ENCODE results near the gene HEATR1. TPM values are rescaled to one million over a fixed set of nuclear protein-coding genes. Genes with fewer than 3 reads are reported as not detected.

HEATR1 gene
- total and polyA plus RNA-seq, 3 experiments from 2014 or later: 14.2 to 106 (median 101) TPM

DNA sequence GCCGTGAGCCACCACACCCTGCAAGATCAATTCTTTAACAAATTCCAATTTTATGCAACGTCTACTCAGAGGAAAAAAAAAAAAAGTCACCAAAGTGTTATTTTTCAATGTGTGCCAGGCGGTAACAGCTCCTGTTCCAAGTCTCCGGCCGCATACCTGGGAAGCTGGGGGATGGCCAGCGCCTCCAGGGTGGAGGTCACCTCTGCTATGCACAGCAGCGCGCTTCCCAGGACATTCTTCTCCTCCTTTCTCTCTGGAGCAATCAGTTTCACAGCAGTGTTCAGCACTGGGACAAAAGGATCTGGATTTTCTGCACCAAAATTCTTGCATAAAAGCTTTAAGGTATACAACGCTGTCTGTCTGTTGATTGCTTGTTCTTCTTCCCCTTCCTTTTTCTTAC lies 46.2 kb downstream of the HEATR1 start:
- peaks cover 56% of the 10 kb centered on the region for H3K36me3 ChIP-seq (ENCODE audit: insufficient read depth, low read length)
- H3K4me1 ChIP-seq (ENCODE audit: insufficient read depth, low read length): no peaks in the 10 kb centered on the region
- peaks cover 6 to 91% (median 35%) of the 10 kb centered on the region in 3 donors for H3K36me3 Mint-ChIP-seq
- no peaks in the 10 kb centered on the region for H3K27me3 ChIP-seq (ENCODE audit: insufficient read depth, low read length, poor library complexity, severe bottlenecking)
- H3K4me3 Mint-ChIP-seq: no peak overlapping the region
- peak overlapping the region in 2 of 8 donors; percentile 33 to 84 for H3K27ac Mint-ChIP-seq
- no peak overlapping the region for H3K27ac ChIP-seq (ENCODE audit: low read depth, low read length)
- POLR2A ChIA-PET: no interaction called here
- H3K4me3 ChIP-seq (ENCODE audit: low read length): no peak overlapping the region
- H3K9me3 Mint-ChIP-seq: no peaks in the 10 kb centered on the region
- CTCF ChIA-PET: interaction anchor here (1.4 kb wide), 1 partner anchor 8 kb away, joined by 4 read pairs; no protein-coding TSS in a partner anchor
- H3K9me3 ChIP-seq (ENCODE audit: low read length): no peaks in the 10 kb centered on the region
- no peaks in the 10 kb centered on the region for H3K27me3 Mint-ChIP-seq
- no peaks in the 10 kb centered on the region for H3K4me1 Mint-ChIP-seq
- DNase-seq: no peak

DNA sequence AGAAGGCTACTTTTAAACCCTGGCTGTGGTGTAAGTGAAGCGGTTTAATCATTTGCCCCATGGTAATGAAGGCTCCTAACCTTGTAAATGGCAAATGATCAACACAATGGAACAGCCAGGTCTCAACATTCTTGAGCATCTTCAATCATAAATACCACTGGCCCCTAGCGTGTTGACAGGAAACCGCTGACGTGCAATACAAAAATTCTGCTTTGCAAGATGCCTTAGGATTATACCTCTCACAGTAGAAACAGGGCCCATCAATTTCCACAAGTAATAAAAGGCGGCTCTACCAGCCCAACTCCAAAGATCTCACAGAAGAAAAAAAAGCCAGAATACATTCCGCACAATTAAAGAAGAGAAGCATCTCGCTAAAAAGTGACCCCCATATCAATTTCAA lies 47.7 kb downstream of the HEATR1 start:
- H3K9me3 Mint-ChIP-seq: no peaks in the 10 kb centered on the region
- peaks cover 6 to 90% (median 35%) of the 10 kb centered on the region in 3 donors for H3K36me3 Mint-ChIP-seq
- Histone ChIP-seq H3K4me3 (ENCODE audit: low read length) (no peak overlapping the region), H3K9me3 (ENCODE audit: low read length) (no peaks in the 10 kb centered on the region), H3K4me1 (ENCODE audit: insufficient read depth, low read length) (no peaks in the 10 kb centered on the region), H3K27me3 (ENCODE audit: insufficient read depth, low read length, poor library complexity, severe bottlenecking) (no peaks in the 10 kb centered on the region), H3K27ac (ENCODE audit: low read depth, low read length) (no peak overlapping the region), H3K36me3 (ENCODE audit: insufficient read depth, low read length) (peaks cover 62% of the 10 kb centered on the region)
- H3K4me3 Mint-ChIP-seq: no peak overlapping the region
- ChIA-PET CTCF (no interaction called here), POLR2A (no interaction called here)
- H3K27me3 Mint-ChIP-seq: no peaks in the 10 kb centered on the region
- peak overlapping the region in 3 of 8 donors; percentile 12 to 61 (median 52) for H3K27ac Mint-ChIP-seq
- peaks cover 0 to 1% (median 0%) of the 10 kb centered on the region in 3 donors for H3K4me1 Mint-ChIP-seq
- no peak for DNase-seq

DNA sequence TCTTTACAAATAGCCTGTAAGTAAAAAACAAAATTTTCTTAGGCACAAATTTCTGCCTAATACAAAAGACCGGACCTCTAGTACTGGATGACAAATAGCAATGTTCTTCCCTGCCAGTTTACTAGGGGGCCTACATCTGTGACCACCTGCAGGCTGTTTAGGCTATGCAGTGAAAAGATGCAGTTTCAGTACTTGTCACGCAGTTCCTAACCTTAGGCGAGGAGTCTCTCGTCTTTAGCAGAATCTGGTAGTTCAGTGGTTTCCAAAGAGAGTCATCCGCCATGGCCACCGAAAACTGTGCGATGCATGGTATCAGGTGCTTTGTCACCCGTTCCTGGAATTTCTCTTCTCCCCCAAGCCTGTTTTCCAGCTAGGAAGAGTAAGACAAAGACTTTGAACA lies 50.9 kb downstream of the HEATR1 start:
- ChIA-PET POLR2A (no interaction called here), CTCF (no interaction called here)
- Mint-ChIP-seq H3K27ac (peak overlapping the region in 1 of 8 donors; percentile 52), H3K4me1 (peaks cover 0 to 9% (median 0%) of the 10 kb centered on the region in 3 donors), H3K4me3 (no peak overlapping the region), H3K27me3 (no peaks in the 10 kb centered on the region), H3K36me3 (peaks cover 6 to 94% (median 39%) of the 10 kb centered on the region in 3 donors), H3K9me3 (no peaks in the 10 kb centered on the region)
- Histone ChIP-seq H3K9me3 (ENCODE audit: low read length) (no peaks in the 10 kb centered on the region), H3K27me3 (ENCODE audit: insufficient read depth, low read length, poor library complexity, severe bottlenecking) (no peaks in the 10 kb centered on the region), H3K4me1 (ENCODE audit: insufficient read depth, low read length) (no peaks in the 10 kb centered on the region), H3K36me3 (ENCODE audit: insufficient read depth, low read length) (peaks cover 72% of the 10 kb centered on the region), H3K4me3 (ENCODE audit: low read length) (no peak overlapping the region), H3K27ac (ENCODE audit: low read depth, low read length) (no peak overlapping the region)
- DNase-seq: no peak

DNA sequence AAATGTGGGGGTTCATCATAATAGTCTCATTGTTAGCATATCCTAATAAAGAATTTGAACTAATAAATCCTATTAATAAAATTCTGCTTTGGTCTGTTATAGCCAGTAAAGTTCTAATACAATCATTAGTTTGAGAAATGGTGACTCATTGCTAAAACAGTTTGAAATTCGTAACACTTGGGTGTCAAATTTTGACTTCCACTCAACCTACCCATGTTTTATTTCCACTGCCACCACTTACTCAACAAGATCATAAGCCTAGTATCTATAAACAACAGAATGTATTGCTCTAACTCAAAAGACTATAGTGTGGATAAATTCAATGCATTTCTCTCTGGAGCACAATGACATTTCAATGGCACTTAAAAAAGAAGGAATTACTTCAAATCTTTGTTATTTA lies 51.4 kb downstream of the HEATR1 start:
- Mint-ChIP-seq H3K9me3 (no peaks in the 10 kb centered on the region), H3K36me3 (peaks cover 6 to 94% (median 35%) of the 10 kb centered on the region in 3 donors), H3K4me3 (no peak overlapping the region), H3K4me1 (peaks cover 0 to 9% (median 0%) of the 10 kb centered on the region in 3 donors), H3K27me3 (no peaks in the 10 kb centered on the region), H3K27ac (peak overlapping the region in 3 of 8 donors; percentile 23 to 63 (median 52))
- H3K27ac ChIP-seq (ENCODE audit: low read depth, low read length): no peak overlapping the region
- peaks cover 72% of the 10 kb centered on the region for H3K36me3 ChIP-seq (ENCODE audit: insufficient read depth, low read length)
- H3K4me1 ChIP-seq (ENCODE audit: insufficient read depth, low read length): no peaks in the 10 kb centered on the region
- DNase-seq: no peak
- H3K9me3 ChIP-seq (ENCODE audit: low read length): no peaks in the 10 kb centered on the region
- POLR2A ChIA-PET: no interaction called here
- no peaks in the 10 kb centered on the region for H3K27me3 ChIP-seq (ENCODE audit: insufficient read depth, low read length, poor library complexity, severe bottlenecking)
- H3K4me3 ChIP-seq (ENCODE audit: low read length): no peak overlapping the region
- CTCF ChIA-PET: no interaction called here

DNA sequence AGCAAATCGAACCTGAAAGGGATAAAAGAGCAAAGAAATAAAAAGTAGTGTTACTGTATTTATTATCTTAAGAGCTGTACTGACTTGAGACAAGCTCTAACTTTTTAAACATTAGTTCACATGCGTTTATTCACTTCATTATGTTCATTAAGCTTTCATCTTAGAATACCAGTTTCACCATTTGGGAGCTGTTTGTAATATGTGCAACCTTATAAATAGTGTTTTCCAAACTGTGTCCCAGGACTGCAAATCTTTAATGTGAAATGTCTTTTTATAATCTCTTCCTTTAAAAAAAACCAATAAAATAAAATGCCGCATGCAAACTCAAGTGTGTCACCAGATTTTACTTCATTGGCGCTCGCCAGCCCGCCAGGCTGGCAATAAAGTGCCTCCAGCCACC lies 52.2 kb downstream of the HEATR1 start:
- Mint-ChIP-seq H3K27ac (peak overlapping the region in 2 of 8 donors; percentile 27 to 57), H3K36me3 (peaks cover 6 to 94% (median 35%) of the 10 kb centered on the region in 3 donors), H3K27me3 (no peaks in the 10 kb centered on the region), H3K4me1 (peaks cover 0 to 9% (median 0%) of the 10 kb centered on the region in 3 donors), H3K9me3 (no peaks in the 10 kb centered on the region), H3K4me3 (no peak overlapping the region)
- no peaks in the 10 kb centered on the region for H3K9me3 ChIP-seq (ENCODE audit: low read length)
- no peak overlapping the region for H3K4me3 ChIP-seq (ENCODE audit: low read length)
- no peak for DNase-seq
- H3K27ac ChIP-seq (ENCODE audit: low read depth, low read length): no peak overlapping the region
- POLR2A ChIA-PET: no interaction called here
- CTCF ChIA-PET: no interaction called here
- peaks cover 67% of the 10 kb centered on the region for H3K36me3 ChIP-seq (ENCODE audit: insufficient read depth, low read length)
- H3K4me1 ChIP-seq (ENCODE audit: insufficient read depth, low read length): no peaks in the 10 kb centered on the region
- no peaks in the 10 kb centered on the region for H3K27me3 ChIP-seq (ENCODE audit: insufficient read depth, low read length, poor library complexity, severe bottlenecking)

DNA sequence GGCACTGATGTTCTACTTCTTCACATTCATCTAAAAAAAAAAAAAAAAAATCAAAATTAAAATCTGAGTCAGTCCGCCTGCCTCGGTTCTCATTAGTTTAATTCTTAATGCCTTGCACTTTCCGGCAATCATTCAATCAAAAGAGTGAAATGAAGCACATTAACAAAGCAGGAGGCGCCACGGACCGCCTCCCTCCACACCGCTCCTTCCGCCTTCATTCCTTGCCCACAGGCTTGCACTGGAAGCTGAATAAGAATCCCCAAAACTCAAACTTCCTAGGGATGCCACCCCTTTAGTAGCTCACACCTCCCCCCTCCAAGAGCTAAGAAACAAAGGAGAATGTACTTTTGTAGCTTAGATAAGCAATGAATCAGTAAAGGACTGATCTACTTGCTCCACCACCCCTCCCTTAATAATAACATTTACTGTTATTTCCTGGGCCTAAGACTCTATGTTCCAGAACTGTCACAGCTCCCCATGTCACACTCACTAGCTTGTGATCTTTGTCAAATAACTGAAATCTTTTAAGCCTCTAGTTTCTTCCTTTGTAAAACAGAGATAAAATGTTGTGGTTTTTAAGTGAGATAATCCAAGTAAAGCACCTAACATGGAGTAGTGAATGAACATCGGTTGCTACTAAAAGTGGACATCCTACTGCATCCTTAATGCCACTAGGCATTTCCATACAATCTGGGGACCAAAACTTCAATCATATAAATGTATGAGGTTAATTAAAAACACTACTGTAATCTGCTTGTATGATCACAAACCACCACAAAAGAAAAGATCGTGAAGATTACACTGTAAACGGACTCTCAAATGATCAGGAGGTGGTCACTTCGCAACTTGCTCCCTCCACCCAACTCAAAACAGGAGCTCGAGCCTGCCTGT lies 53.1 kb downstream of the HEATR1 start:
- Histone ChIP-seq H3K27me3 (ENCODE audit: insufficient read depth, low read length, poor library complexity, severe bottlenecking) (no peaks in the 10 kb centered on the region), H3K27ac (ENCODE audit: low read depth, low read length) (no peak overlapping the region), H3K9me3 (ENCODE audit: low read length) (no peaks in the 10 kb centered on the region), H3K36me3 (ENCODE audit: insufficient read depth, low read length) (peaks cover 60% of the 10 kb centered on the region), H3K4me1 (ENCODE audit: insufficient read depth, low read length) (peaks cover 1% of the 10 kb centered on the region), H3K4me3 (ENCODE audit: low read length) (no peak overlapping the region)
- CTCF ChIA-PET: interaction anchor here (0.7 to 1.0 kb wide), 2 partner anchors 13 to 1128 kb away, joined by 3 to 4 read pairs; no protein-coding TSS in a partner anchor
- no peaks in the 10 kb centered on the region for H3K9me3 Mint-ChIP-seq
- POLR2A ChIA-PET: no interaction called here
- H3K36me3 Mint-ChIP-seq: peaks cover 5 to 94% (median 36%) of the 10 kb centered on the region in 3 donors
- peaks cover 8 to 16% (median 8%) of the 10 kb centered on the region in 3 donors for H3K4me1 Mint-ChIP-seq
- DNase-seq: no peak
- no peaks in the 10 kb centered on the region for H3K27me3 Mint-ChIP-seq
- H3K27ac Mint-ChIP-seq: peak overlapping the region; percentile 2 to 81 (median 32)
- no peak overlapping the region for H3K4me3 Mint-ChIP-seq

DNA sequence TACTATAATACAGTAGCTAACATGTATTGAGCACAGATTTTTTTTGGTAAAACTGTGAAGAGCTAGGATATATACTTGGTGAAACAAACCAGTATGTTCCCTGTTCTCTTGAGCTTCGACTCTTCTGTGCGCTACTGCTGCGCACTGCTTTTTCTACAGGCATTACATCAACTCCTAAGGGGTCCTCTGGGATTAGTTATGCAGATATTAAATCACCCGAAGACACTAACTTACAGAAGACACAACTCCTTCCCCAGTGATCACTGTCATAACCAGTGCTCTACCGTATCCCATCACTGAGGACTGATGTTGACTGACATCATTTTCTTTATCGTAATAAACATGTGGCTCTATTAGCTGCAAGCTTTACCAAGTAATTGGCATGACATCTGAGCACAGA lies 55.9 kb downstream of the HEATR1 start:
- peaks cover 8 to 95% (median 37%) of the 10 kb centered on the region in 3 donors for H3K36me3 Mint-ChIP-seq
- peak overlapping the region in 6 of 8 donors; percentile 19 to 91 (median 36) for H3K27ac Mint-ChIP-seq
- Histone ChIP-seq H3K9me3 (ENCODE audit: low read length) (no peaks in the 10 kb centered on the region), H3K27me3 (ENCODE audit: insufficient read depth, low read length, poor library complexity, severe bottlenecking) (no peaks in the 10 kb centered on the region), H3K36me3 (ENCODE audit: insufficient read depth, low read length) (peaks cover 65% of the 10 kb centered on the region), H3K4me3 (ENCODE audit: low read length) (no peak overlapping the region), H3K4me1 (ENCODE audit: insufficient read depth, low read length) (peaks cover 13% of the 10 kb centered on the region), H3K27ac (ENCODE audit: low read depth, low read length) (no peak overlapping the region)
- no peak overlapping the region for H3K4me3 Mint-ChIP-seq
- no peaks in the 10 kb centered on the region for H3K27me3 Mint-ChIP-seq
- H3K4me1 Mint-ChIP-seq: peaks cover 28 to 36% (median 28%) of the 10 kb centered on the region in 3 donors
- H3K9me3 Mint-ChIP-seq: no peaks in the 10 kb centered on the region
- ChIA-PET POLR2A (no interaction called here), CTCF (no interaction called here)
- no peak for DNase-seq

DNA sequence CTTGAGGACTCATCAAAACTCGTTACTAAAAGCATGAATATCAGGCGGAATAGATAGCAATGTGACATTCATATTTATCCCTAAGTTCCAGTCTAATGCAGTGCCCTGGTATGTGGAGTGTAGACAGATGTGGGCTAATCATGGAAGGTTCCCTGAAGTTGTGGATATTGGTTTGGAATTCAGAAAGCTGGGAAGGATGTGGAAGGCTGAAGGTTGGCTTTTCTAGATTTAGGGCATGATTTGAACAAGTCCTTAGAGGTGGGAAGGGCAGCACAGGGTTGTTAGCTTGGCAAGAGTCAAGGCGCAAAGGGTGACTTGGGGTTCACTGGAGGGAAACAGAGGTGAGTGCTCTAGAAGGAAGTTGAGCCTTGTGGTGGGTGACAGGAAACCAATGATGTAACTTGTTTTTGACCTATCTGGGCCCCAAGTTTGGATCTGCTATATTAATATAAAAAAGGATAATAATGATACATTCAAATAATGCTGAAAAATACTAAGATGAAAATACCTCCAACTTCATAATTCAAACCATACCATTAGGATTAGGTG lies 58.6 kb downstream of the HEATR1 start:
- ChIA-PET CTCF (no interaction called here), POLR2A (no interaction called here)
- Histone ChIP-seq H3K4me3 (ENCODE audit: low read length) (no peak overlapping the region), H3K9me3 (ENCODE audit: low read length) (no peaks in the 10 kb centered on the region), H3K27me3 (ENCODE audit: insufficient read depth, low read length, poor library complexity, severe bottlenecking) (no peaks in the 10 kb centered on the region), H3K27ac (ENCODE audit: low read depth, low read length) (no peak overlapping the region), H3K36me3 (ENCODE audit: insufficient read depth, low read length) (peaks cover 60% of the 10 kb centered on the region), H3K4me1 (ENCODE audit: insufficient read depth, low read length) (peaks cover 13% of the 10 kb centered on the region)
- peaks cover 28 to 31% (median 28%) of the 10 kb centered on the region in 3 donors for H3K4me1 Mint-ChIP-seq
- no peaks in the 10 kb centered on the region for H3K9me3 Mint-ChIP-seq
- H3K27ac Mint-ChIP-seq: peak overlapping the region; percentile 71 to 91 (median 82)
- peak overlapping the region in 6 of 7 donors; percentile 1 to 57 (median 15) for H3K4me3 Mint-ChIP-seq
- no peaks in the 10 kb centered on the region for H3K27me3 Mint-ChIP-seq
- H3K36me3 Mint-ChIP-seq: peaks cover 8 to 96% (median 41%) of the 10 kb centered on the region in 3 donors
- no peak for DNase-seq

Measured in CD8-positive, alpha-beta memory T cell (primary cell).